ENCODE results near the gene PCBD1.

DNA sequence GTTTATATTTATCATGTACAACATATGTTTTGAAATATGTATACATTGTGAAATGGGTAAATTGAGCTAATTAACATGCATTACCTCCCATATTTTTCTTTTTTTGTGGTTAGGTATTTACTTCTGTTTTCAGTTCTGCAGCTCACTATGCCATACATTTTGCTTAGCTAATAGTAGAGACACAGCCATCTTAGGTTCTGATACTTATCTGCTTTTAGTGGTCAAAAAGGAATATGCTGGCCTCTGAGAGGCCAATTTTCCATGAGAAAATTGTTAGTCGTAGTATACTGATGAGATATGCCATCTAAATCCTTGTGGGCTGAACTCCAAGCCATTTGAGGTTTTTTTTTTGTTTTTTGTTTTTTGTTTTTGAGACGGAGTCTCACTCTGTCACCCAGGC is 41.6 kb downstream of the PCBD1 start:
- TF ChIP-seq, protein P1, sequence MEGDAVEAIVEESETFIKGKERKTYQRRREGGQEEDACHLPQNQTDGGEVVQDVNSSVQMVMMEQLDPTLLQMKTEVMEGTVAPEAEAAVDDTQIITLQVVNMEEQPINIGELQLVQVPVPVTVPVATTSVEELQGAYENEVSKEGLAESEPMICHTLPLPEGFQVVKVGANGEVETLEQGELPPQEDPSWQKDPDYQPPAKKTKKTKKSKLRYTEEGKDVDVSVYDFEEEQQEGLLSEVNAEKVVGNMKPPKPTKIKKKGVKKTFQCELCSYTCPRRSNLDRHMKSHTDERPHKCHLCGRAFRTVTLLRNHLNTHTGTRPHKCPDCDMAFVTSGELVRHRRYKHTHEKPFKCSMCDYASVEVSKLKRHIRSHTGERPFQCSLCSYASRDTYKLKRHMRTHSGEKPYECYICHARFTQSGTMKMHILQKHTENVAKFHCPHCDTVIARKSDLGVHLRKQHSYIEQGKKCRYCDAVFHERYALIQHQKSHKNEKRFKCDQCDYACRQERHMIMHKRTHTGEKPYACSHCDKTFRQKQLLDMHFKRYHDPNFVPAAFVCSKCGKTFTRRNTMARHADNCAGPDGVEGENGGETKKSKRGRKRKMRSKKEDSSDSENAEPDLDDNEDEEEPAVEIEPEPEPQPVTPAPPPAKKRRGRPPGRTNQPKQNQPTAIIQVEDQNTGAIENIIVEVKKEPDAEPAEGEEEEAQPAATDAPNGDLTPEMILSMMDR (conservative IDR thresholded peaks at IDR 0.05 in 1 of 2, IDR thresholded peaks at IDR 0.05 in 1 of 2; ENCODE audit: extremely low read depth in 1 of 2, insufficient read depth in 1 of 2, low read depth in 1 of 2, low read length in 2 of 2) = no peak
- TF ChIP-seq EZH2 (IDR thresholded peaks at IDR 0.05; ENCODE audit: borderline replicate concordance, low read length) = no peak
